ENCODE results near the gene TMPRSS12.

Gene TMPRSS12

GRCh38 chr12:50934981-50935807 lies 92.5 kb downstream of the TMPRSS12 start:
- TF ChIP-seq CTCF (IDR thresholded peaks at IDR 0.05), result no peak
- Histone ChIP-seq H3K4me3 (peak overlapping the region; percentile 49), H3K27ac (peak overlapping the region; percentile 56 to 86)
- DNase-seq (ENCODE audit: low spot score), result no peak

GRCh38 chr12:50936821-50937530 lies 94.2 kb downstream of the TMPRSS12 start:
- Histone ChIP-seq H3K4me3 (no peak overlapping the region), H3K27ac (peak overlapping the region in 1 of 2 donors; percentile 12)
- no peak for DNase-seq (ENCODE audit: low spot score)
- no peak for TF ChIP-seq CTCF (IDR thresholded peaks at IDR 0.05)
